ENCODE measurements around the gene SLX1A. TPM values are rescaled to one million over a fixed set of nuclear protein-coding genes. Genes with fewer than 3 reads are reported as not detected.
"Not testable (repeated sequence)": the region's sequence is repeated elsewhere in the genome, so short reads cannot be mapped to it uniquely, and the experiment has no call there.

The SLX1A gene
- 93.6 and 98.4 TPM in 2 replicates for total RNA-seq (2014; rRNA removed; shearing (Covaris generic))
- 12.1 and 19.2 TPM in 2 replicates for polyA plus RNA-seq (2015; cell fraction: cytosol; rRNA removed)
- polyA plus RNA-seq (2015; cell fraction: nucleus; rRNA removed) = 72.1 and 87.6 TPM in 2 replicates

- DNase-seq (ENCODE audit: low read depth) = not testable (repeated sequence)
Measured at GRCh38 chr16:30193615-30194014, at the start of gene SLX1A, which contains the start of gene BOLA2B. TSS of gene SLX1A (plus strand) at chr16:30193875. CDS start at chr16:30194085, 210 bp downstream. TSS of gene BOLA2B (minus strand) at chr16:30193666. CDS start at chr16:30193595, 71 bp downstream.

GRCh38 chr16:30144017-30144416 is 49.7 kb upstream of the SLX1A start:
- no peak for DNase-seq (ENCODE audit: low read depth)

- no peak for DNase-seq (ENCODE audit: low read depth)
Measured at GRCh38 chr16:30144917-30145316, 48.8 kb upstream of the SLX1A start.

GRCh38 chr16:30145657-30146056 is 48.0 kb upstream of the SLX1A start:
- DNase-seq (ENCODE audit: low read depth) = no peak

GRCh38 chr16:30147843-30148510 is 45.7 kb upstream of the SLX1A start:
- no peak for DNase-seq (ENCODE audit: low read depth)

- DNase-seq (ENCODE audit: low read depth) = no peak
Measured at GRCh38 chr16:30149250-30149930, 44.3 kb upstream of the SLX1A start.

- DNase-seq (ENCODE audit: low read depth) = no peak
Measured at GRCh38 chr16:30151091-30151490, 42.6 kb upstream of the SLX1A start.

- no peak for DNase-seq (ENCODE audit: low read depth)
Measured at GRCh38 chr16:30152517-30152916, 41.2 kb upstream of the SLX1A start.

GRCh38 chr16:30155188-30155587 is 38.5 kb upstream of the SLX1A start:
- DNase-seq (ENCODE audit: low read depth) = no peak

- no peak for DNase-seq (ENCODE audit: low read depth)
Measured at GRCh38 chr16:30157214-30157613, 36.5 kb upstream of the SLX1A start.

- DNase-seq (ENCODE audit: low read depth) = no peak
Measured at GRCh38 chr16:30163538-30163937, 30.1 kb upstream of the SLX1A start.

- no peak for DNase-seq (ENCODE audit: low read depth)
Measured at GRCh38 chr16:30166202-30166902, 27.3 kb upstream of the SLX1A start.

GRCh38 chr16:30168746-30169145 is 24.9 kb upstream of the SLX1A start:
- not testable (repeated sequence) for DNase-seq (ENCODE audit: low read depth)

- not testable (repeated sequence) for DNase-seq (ENCODE audit: low read depth)
Measured at GRCh38 chr16:30169416-30169815, 24.3 kb upstream of the SLX1A start.

GRCh38 chr16:30170145-30170544 is 23.5 kb upstream of the SLX1A start:
- DNase-seq (ENCODE audit: low read depth) = not testable (repeated sequence)

GRCh38 chr16:30173054-30173453 is 20.6 kb upstream of the SLX1A start:
- no peak for DNase-seq (ENCODE audit: low read depth)

- not testable (repeated sequence) for DNase-seq (ENCODE audit: low read depth)
Measured at GRCh38 chr16:30176876-30177275, 16.8 kb upstream of the SLX1A start.

GRCh38 chr16:30179195-30179594 is 14.5 kb upstream of the SLX1A start:
- no peak for DNase-seq (ENCODE audit: low read depth)

- no peak for DNase-seq (ENCODE audit: low read depth)
Measured at GRCh38 chr16:30179931-30180330, 13.7 kb upstream of the SLX1A start.

GRCh38 chr16:30180741-30181140 is 12.9 kb upstream of the SLX1A start:
- no peak for DNase-seq (ENCODE audit: low read depth)

GRCh38 chr16:30183233-30184095 is 10.2 kb upstream of the SLX1A start, which contains the start of gene CORO1A:
TSS of gene CORO1A (plus strand) at chr16:30183602. CDS start at chr16:30185210, 1,608 bp downstream.
- peak; percentile 84 for DNase-seq (ENCODE audit: low read depth)
